SK-N-MC (cell line): ENCODE measurements around the gene SMURF2.

Experiments used
- EZH2 ChIP-seq: fragments of 200-600 bp; sonication (generic); IDR thresholded peaks from one replicate; pipeline ENCODE4 v1.6.1; 2017; ENCODE audit warnings: antibody characterized with exemption
- POLR2AphosphoS5 ChIP-seq: IDR thresholded peaks from 2 replicates; pipeline ENCODE4 v1.6.1; 2012; ENCODE audit warnings: mild to moderate bottlenecking, low read depth, low read length, borderline replicate concordance

DNA sequence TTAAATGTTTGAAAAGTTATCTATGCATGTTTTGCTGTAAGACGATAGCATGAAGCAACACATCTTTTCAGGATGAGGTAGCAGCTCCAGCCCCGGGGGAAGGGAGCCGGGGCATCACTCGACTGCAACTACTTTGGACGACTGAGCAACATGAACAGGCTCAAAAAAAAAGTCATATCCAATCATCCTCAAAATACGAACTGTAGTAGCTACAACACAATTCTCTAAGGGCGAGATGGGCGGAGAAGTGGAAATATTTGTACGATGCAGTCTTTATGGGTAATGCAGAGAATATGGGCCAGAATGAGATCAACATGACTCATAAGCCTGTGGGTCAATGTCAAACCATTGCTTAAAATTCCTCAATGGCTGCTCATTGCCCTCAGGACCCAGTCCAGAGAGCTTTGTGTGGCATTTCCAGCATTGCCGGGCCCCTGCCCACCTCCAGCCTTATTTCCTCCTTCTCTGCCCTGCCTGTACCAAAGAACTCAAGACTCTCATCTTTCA lies 17.7 kb upstream of the SMURF2 start:
- TF ChIP-seq EZH2 (no peak), POLR2AphosphoS5 (no peak)
